Central memory CD8-positive, alpha-beta T cell (primary cell): Measurements from ENCODE around the gene HS3ST3A1.

Source experiments
- ATAC-seq: fragments of 150-1000 bp; cut with Tn5 transposase; replicated peaks from 2 replicates; pipeline ENCODE4 v1.10.0; 2022; ENCODE audit warnings: mild to moderate bottlenecking, moderate FRiP score, moderate number of reproducible peaks; ENCODE audit not compliant: poor library complexity, severe bottlenecking; ENCODE audit errors: extremely low read depth
- DNase-seq, 2 donors: peaks; one replicate each; pipeline ENCODE4 v3.0.0; 2021; ENCODE audit warnings: low spot score in 2 of 2
- H3K27ac Mint-ChIP-seq: one replicate; pipeline ENCODE4 v1.8.0; 2022; ENCODE audit warnings: low read depth, mild to moderate bottlenecking, moderate library complexity, mixed read lengths
- H3K27me3 Mint-ChIP-seq: one replicate; pipeline ENCODE4 v1.8.0; 2022; ENCODE audit warnings: mixed read lengths
- H3K36me3 Mint-ChIP-seq: one replicate; pipeline ENCODE4 v1.8.0; 2022; ENCODE audit warnings: mild to moderate bottlenecking, moderate library complexity, mixed read lengths; ENCODE audit not compliant: insufficient read depth
- H3K4me1 Mint-ChIP-seq: one replicate; pipeline ENCODE4 v1.8.0; 2022; ENCODE audit warnings: mixed read lengths
- H3K4me3 Mint-ChIP-seq: one replicate; pipeline ENCODE4 v1.8.0; 2022; ENCODE audit warnings: mild to moderate bottlenecking, moderate library complexity, mixed read lengths
- H3K9me3 Mint-ChIP-seq: one replicate; pipeline ENCODE4 v1.8.0; 2022; ENCODE audit warnings: mixed read lengths

HS3ST3A1 gene

GRCh38 chr17:13538841-13539411 lies 62.8 kb downstream of the HS3ST3A1 start:
- no peak for DNase-seq
- Mint-ChIP-seq H3K9me3 (no peaks in the 10 kb centered on the region), H3K36me3 (no peaks in the 10 kb centered on the region), H3K4me3 (no peak overlapping the region), H3K27ac (no peak overlapping the region), H3K4me1 (no peaks in the 10 kb centered on the region), H3K27me3 (peaks cover 25% of the 10 kb centered on the region)
- no peak for ATAC-seq

DNA sequence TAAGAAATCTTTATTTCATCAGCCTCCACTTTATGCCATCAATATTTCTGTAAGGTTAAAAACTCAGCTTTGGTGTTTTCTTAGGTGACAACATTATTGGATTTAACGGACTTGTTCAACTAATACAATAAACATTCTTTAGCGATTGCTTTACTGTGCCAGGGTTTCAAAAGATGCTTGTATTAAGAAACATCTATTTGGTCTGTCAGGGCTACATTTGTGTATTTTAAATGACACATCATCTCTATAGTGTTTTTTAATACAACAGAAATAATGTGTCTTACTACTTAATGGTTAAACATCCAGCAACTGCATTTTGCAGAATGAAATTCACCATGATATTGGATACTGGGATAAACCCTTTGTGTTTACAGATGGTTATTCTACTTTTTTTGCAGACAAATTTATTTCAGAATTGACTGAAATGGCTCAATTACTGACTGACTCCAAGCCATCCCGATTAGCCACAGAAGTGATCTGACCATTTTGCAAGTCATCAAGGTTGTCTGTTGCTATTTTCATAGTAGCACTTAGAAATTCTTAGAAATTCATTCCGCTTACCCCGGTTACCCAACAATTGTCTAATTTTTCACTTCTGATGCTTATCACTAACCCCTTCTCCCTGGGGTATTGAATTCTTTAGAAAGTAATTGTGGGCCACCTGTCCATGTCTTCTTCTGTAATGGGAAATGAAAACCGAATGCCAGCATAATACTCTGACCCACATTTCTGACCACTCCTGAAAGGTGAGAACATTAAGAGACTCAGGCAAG lies 63.7 kb downstream of the HS3ST3A1 start:
- Mint-ChIP-seq H3K4me3 (no peak overlapping the region), H3K36me3 (no peaks in the 10 kb centered on the region), H3K27me3 (peaks cover 33% of the 10 kb centered on the region), H3K4me1 (no peaks in the 10 kb centered on the region), H3K27ac (no peak overlapping the region), H3K9me3 (no peaks in the 10 kb centered on the region)
- ATAC-seq: no peak
- DNase-seq: no peak

DNA sequence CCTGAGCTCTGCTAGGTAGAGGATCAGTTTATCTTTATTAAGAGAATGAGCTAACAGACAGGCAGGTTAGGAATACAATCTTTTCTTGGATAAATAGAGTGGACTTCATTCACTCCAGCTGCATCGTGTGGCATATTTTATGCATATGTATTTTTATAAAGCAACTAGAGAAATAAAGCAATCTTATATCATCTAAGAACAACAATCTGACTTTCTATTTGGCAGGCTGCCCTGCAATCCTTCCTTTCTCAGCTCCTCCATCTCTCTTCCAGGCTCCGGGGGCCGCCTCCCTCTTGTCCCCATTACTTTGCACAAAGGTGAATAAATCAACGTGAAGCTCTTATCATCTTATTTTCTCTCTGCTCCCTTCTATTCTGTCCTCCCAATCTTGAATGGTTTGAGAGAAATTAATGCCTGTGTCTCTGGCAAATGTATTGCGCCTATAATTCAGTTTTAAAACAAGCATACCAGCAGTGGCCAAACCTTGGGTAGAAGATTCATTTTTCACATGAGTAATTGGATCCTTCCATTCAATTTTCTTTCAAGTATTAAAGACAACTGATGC lies 64.5 kb downstream of the HS3ST3A1 start:
- Mint-ChIP-seq H3K9me3 (no peaks in the 10 kb centered on the region), H3K4me3 (no peak overlapping the region), H3K4me1 (no peaks in the 10 kb centered on the region), H3K36me3 (no peaks in the 10 kb centered on the region), H3K27me3 (peaks cover 35% of the 10 kb centered on the region), H3K27ac (no peak overlapping the region)
- ATAC-seq (no peak), DNase-seq (no peak)

GRCh38 chr17:13534946-13535345 lies 66.8 kb downstream of the HS3ST3A1 start:
- ATAC-seq: no peak
- H3K4me1 Mint-ChIP-seq: no peaks in the 10 kb centered on the region
- H3K27me3 Mint-ChIP-seq: peaks cover 39% of the 10 kb centered on the region
- H3K4me3 Mint-ChIP-seq: no peak overlapping the region
- H3K36me3 Mint-ChIP-seq: no peaks in the 10 kb centered on the region
- DNase-seq: no peak
- no peaks in the 10 kb centered on the region for H3K9me3 Mint-ChIP-seq
- no peak overlapping the region for H3K27ac Mint-ChIP-seq

DNA sequence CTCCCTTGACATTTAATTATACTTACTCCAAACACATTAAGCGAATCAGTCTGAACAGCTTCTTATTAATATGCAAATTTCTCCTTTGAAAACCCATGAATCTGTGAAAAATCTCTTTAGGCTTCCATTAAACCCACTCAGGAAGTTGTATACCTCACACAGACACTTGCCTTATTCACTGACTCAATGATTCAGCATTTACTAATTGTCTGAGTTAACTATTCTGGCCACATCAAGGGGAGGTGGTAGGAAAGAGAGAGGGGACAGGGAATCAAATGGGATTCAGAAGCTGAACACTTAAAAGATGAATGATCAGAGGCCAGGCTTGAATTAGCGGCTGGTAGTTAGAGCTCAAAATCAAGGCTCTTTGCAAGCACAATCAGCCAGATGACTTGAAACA lies 70.0 kb downstream of the HS3ST3A1 start:
- no peak overlapping the region for H3K27ac Mint-ChIP-seq
- no peak for DNase-seq
- H3K4me3 Mint-ChIP-seq: no peak overlapping the region
- H3K36me3 Mint-ChIP-seq: no peaks in the 10 kb centered on the region
- H3K27me3 Mint-ChIP-seq: peaks cover 65% of the 10 kb centered on the region
- ATAC-seq: no peak
- H3K9me3 Mint-ChIP-seq: no peaks in the 10 kb centered on the region
- H3K4me1 Mint-ChIP-seq: no peaks in the 10 kb centered on the region

- Mint-ChIP-seq H3K9me3 (no peaks in the 10 kb centered on the region), H3K27ac (no peak overlapping the region), H3K27me3 (peaks cover 37% of the 10 kb centered on the region), H3K4me1 (no peaks in the 10 kb centered on the region), H3K4me3 (no peak overlapping the region), H3K36me3 (no peaks in the 10 kb centered on the region)
- ATAC-seq: no peak
- DNase-seq: no peak
Observed at GRCh38 chr17:13525876-13526275, 75.9 kb downstream of the HS3ST3A1 start.

GRCh38 chr17:13523164-13523563 lies 78.6 kb downstream of the HS3ST3A1 start:
- no peaks in the 10 kb centered on the region for H3K4me1 Mint-ChIP-seq
- no peak for DNase-seq
- H3K27ac Mint-ChIP-seq: no peak overlapping the region
- H3K27me3 Mint-ChIP-seq: peaks cover 16% of the 10 kb centered on the region
- H3K36me3 Mint-ChIP-seq: no peaks in the 10 kb centered on the region
- no peaks in the 10 kb centered on the region for H3K9me3 Mint-ChIP-seq
- no peak overlapping the region for H3K4me3 Mint-ChIP-seq
- no peak for ATAC-seq

GRCh38 chr17:13522749-13523148 lies 79.0 kb downstream of the HS3ST3A1 start:
- no peaks in the 10 kb centered on the region for H3K4me1 Mint-ChIP-seq
- H3K4me3 Mint-ChIP-seq: no peak overlapping the region
- peaks cover 12% of the 10 kb centered on the region for H3K27me3 Mint-ChIP-seq
- H3K27ac Mint-ChIP-seq: no peak overlapping the region
- DNase-seq: no peak
- no peak for ATAC-seq
- H3K9me3 Mint-ChIP-seq: no peaks in the 10 kb centered on the region
- H3K36me3 Mint-ChIP-seq: no peaks in the 10 kb centered on the region

GRCh38 chr17:13521784-13522183 lies 79.9 kb downstream of the HS3ST3A1 start:
- no peak for DNase-seq
- H3K36me3 Mint-ChIP-seq: no peaks in the 10 kb centered on the region
- no peak overlapping the region for H3K27ac Mint-ChIP-seq
- ATAC-seq: no peak
- H3K4me3 Mint-ChIP-seq: no peak overlapping the region
- no peaks in the 10 kb centered on the region for H3K4me1 Mint-ChIP-seq
- peaks cover 2% of the 10 kb centered on the region for H3K27me3 Mint-ChIP-seq
- no peaks in the 10 kb centered on the region for H3K9me3 Mint-ChIP-seq

DNA sequence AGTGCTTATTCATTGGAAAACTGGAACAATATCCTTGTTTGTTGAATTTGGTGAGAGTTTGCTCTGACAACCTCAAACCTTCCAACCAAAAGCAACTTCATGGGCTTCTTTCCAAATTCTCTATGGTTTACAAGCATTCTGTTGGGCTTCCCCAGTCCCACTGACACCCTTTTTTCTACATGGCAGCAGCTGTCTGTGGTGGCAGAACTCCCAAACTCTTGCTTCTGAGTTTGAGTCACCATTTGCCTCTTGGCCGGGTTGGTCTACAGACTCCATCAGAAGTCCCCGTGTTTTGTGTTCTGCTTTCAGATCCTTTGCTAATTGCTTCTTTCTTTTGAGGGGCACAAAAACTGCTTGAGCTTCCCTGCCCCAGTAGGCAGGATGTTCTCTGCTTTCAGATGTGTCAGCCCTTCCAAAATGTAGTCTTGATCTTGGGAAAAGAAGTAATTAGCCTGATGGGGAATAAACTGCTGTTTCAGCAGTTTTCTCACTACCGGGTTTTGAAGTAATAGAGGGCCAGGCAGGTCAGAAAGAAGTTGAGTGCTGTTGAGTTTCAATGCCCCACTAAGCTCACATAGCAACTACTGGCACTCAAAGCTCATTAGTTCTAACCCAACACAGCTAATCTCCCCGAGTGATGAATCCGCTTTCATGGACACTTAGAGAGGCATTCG lies 80.7 kb downstream of the HS3ST3A1 start:
- no peaks in the 10 kb centered on the region for H3K4me1 Mint-ChIP-seq
- no peak overlapping the region for H3K4me3 Mint-ChIP-seq
- no peaks in the 10 kb centered on the region for H3K9me3 Mint-ChIP-seq
- no peaks in the 10 kb centered on the region for H3K36me3 Mint-ChIP-seq
- no peaks in the 10 kb centered on the region for H3K27me3 Mint-ChIP-seq
- no peak for ATAC-seq
- DNase-seq: no peak
- no peak overlapping the region for H3K27ac Mint-ChIP-seq

DNA sequence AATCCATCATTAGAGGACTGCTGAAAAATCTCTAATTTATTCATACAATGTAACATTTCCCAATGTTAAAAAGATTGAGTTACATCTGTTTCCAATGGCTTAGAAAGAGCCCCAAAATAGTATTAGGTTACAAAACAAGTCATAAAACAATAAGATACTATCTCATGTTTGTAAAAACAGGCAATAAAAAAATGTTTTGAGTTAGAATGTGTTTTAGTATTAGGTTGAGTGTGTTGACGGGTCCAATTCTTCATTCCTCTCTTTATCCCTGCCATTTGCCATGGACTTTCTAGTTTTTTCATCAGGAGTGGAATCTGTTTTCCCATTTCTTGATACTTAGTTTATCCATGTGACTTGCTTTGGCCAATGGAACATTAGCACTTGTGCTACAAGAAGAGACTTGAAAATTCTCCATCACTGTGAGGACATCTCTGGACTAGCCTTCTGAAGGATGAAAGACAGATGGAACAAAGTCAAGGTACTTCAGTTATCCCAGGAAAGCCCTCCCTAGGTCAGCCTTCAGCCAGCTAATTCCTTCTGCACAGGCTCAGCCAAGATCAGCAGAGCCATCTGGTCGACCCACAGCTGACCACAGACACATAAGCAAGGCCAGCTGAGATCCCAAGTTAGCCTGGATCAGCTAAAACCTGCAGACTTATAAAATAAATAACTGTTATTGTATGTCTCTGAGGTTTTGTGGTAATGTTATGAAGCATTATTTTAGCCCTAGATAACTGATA lies 83.3 kb downstream of the HS3ST3A1 start:
- no peak overlapping the region for H3K4me3 Mint-ChIP-seq
- no peaks in the 10 kb centered on the region for H3K4me1 Mint-ChIP-seq
- H3K9me3 Mint-ChIP-seq: no peaks in the 10 kb centered on the region
- ATAC-seq: no peak
- H3K36me3 Mint-ChIP-seq: no peaks in the 10 kb centered on the region
- H3K27ac Mint-ChIP-seq: no peak overlapping the region
- H3K27me3 Mint-ChIP-seq: no peaks in the 10 kb centered on the region
- no peak for DNase-seq

DNA sequence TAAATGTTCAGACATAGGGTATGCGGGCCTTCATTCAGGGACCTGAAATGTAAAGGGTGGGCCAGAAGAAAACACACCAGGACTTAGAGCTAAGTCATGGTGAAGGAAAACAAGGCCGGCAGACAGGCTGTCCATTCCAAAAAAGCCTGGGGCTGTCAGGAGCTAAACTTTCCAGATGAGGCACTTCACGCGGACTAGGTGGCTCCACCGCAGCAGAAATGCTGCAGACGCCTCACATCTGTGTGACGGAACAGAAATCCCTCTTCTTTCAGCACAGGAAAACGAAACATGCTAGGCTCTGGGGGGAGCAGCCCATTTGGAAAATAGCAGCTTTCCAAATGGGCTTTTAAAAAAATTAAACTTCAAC lies 88.7 kb downstream of the HS3ST3A1 start:
- no peak overlapping the region for H3K4me3 Mint-ChIP-seq
- H3K4me1 Mint-ChIP-seq: no peaks in the 10 kb centered on the region
- H3K27me3 Mint-ChIP-seq: peaks cover 11% of the 10 kb centered on the region
- H3K9me3 Mint-ChIP-seq: no peaks in the 10 kb centered on the region
- H3K27ac Mint-ChIP-seq: no peak overlapping the region
- H3K36me3 Mint-ChIP-seq: no peaks in the 10 kb centered on the region
- ATAC-seq (no peak), DNase-seq (no peak)
